Activated CD4-positive, alpha-beta memory T cell treated with anti-CD3 and anti-CD28 coated beads, Interleukin-2, amount 10 ng/mL, durations not matched to agents 7 days and 5 days (primary cell): Measurements from ENCODE around the gene ALDH6A1. TPM values are rescaled to one million over a fixed set of nuclear protein-coding genes. Genes with fewer than 3 reads are reported as not detected.

Experiments used
- CTCF ChIA-PET: fragments of 350-600 bp; sonication (Branson Sonifier 250); formaldehyde crosslinking; loops from one replicate; lab custom pipeline; 2021; ENCODE audit warnings: antibody characterized with exemption, inconsistent platforms; lab: Charles Lee
- POLR2A ChIA-PET: fragments of 350-600 bp; sonication (Branson Sonifier 250); formaldehyde crosslinking; loops from one replicate; lab custom pipeline; 2021; ENCODE audit warnings: antibody characterized with exemption; lab: Charles Lee
- DNase-seq: peaks from one replicate; pipeline ENCODE4 v3.0.0-alpha.2; 2020
- H3K27ac Mint-ChIP-seq: one replicate; pipeline ENCODE4 v1.8.0; 2021; ENCODE audit warnings: mild to moderate bottlenecking, mixed read lengths
- H3K27me3 Mint-ChIP-seq: one replicate; pipeline ENCODE4 v1.8.0; 2021; ENCODE audit warnings: mixed read lengths
- H3K36me3 Mint-ChIP-seq: one replicate; pipeline ENCODE4 v1.8.0; 2021; ENCODE audit warnings: low read depth, mixed read lengths
- H3K4me1 Mint-ChIP-seq: one replicate; pipeline ENCODE4 v1.8.0; 2021; ENCODE audit warnings: mixed read lengths
- H3K4me3 Mint-ChIP-seq: one replicate; pipeline ENCODE4 v1.8.0; 2021; ENCODE audit warnings: mild to moderate bottlenecking, mixed read lengths
- H3K9me3 Mint-ChIP-seq: one replicate; pipeline ENCODE4 v1.8.0; 2021; ENCODE audit warnings: mixed read lengths
- total RNA-seq, 2 experiments: library from RNA; stranded (reverse); gene quantifications; one replicate each; pipeline ENCODE4 v1.2.3, GENCODE V29; 2021

The ALDH6A1 gene
- total RNA-seq, 2 experiments from 2014 or later: 16.8 to 18.2 TPM

DNA sequence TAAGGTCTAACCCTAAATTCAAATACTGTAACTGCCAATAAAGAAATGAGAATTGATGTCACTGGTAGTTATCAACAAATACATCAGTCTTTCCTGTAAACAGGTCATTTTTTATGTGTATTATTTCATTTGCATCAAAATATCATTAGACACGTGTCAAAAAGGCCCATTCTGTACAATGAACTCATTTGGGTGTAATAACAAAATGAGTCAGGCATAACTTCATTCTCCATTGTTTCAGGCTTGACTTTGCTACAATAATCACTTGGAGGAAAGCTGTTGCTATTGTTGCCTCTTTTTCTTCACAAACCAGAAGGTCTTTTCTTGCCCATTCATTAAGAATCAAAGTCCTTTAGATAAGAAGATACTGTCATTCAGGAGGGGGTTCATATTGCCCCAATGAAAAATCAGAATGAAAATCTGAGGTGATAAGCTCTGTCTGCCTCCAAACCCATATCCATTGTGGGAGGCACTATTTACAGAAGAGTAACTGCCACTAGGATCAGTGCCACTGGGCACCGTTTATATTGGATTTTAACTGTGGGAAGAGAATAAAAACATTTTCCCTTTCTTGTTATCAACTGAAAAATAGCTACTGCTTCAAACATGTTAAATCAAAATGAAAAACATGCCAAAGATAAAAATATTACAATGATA, 75.3 kb downstream of the ALDH6A1 start:
- no peak for DNase-seq
- H3K9me3 Mint-ChIP-seq: no peaks in the 10 kb centered on the region
- no peaks in the 10 kb centered on the region for H3K4me1 Mint-ChIP-seq
- peaks cover 14% of the 10 kb centered on the region for H3K36me3 Mint-ChIP-seq
- H3K27ac Mint-ChIP-seq: no peak overlapping the region
- ChIA-PET CTCF (no interaction called here), POLR2A (no interaction called here)
- no peaks in the 10 kb centered on the region for H3K27me3 Mint-ChIP-seq
- no peak overlapping the region for H3K4me3 Mint-ChIP-seq

Other genes with a start within 250 kb of the ALDH6A1 start
- gene PTGR2, start 232.6 kb downstream of the ALDH6A1 start, total RNA-seq: 1 to 10 TPM; 2.3 to 2.8 TPM
- gene ZNF410, start 197.6 kb downstream of the ALDH6A1 start, total RNA-seq: 10 to 100 TPM; 54.2 to 56.5 TPM
- 1 to 10 TPM; 1.8 to 2.1 TPM for gene FAM161B, start 134.4 kb downstream of the ALDH6A1 start, total RNA-seq
- gene COQ6, start 134.2 kb downstream of the ALDH6A1 start, total RNA-seq: 10 to 100 TPM; 13.2 to 15.5 TPM
- gene ENTPD5, start 65.2 kb downstream of the ALDH6A1 start, total RNA-seq: 10 to 100 TPM; 10.5 to 11.1 TPM
- 1 to 10 TPM in 1 of 2 experiments, under 1 TPM in 1; 0.50 to 1.3 TPM for gene BBOF1, start 65.1 kb downstream of the ALDH6A1 start, total RNA-seq
- gene LIN52, start 503 bp upstream of the ALDH6A1 start, total RNA-seq: 10 to 100 TPM; 14.5 to 17.6 TPM
- not detected for gene VSX2, start 155.0 kb upstream of the ALDH6A1 start, total RNA-seq
- 10 to 100 TPM; 52.7 to 54.4 TPM for gene ABCD4, start 218.5 kb upstream of the ALDH6A1 start, total RNA-seq